ENCODE measurements around the gene BRCA2. TPM values are rescaled to one million over a fixed set of nuclear protein-coding genes. Genes with fewer than 3 reads are reported as not detected.

BRCA2 gene, protein sequence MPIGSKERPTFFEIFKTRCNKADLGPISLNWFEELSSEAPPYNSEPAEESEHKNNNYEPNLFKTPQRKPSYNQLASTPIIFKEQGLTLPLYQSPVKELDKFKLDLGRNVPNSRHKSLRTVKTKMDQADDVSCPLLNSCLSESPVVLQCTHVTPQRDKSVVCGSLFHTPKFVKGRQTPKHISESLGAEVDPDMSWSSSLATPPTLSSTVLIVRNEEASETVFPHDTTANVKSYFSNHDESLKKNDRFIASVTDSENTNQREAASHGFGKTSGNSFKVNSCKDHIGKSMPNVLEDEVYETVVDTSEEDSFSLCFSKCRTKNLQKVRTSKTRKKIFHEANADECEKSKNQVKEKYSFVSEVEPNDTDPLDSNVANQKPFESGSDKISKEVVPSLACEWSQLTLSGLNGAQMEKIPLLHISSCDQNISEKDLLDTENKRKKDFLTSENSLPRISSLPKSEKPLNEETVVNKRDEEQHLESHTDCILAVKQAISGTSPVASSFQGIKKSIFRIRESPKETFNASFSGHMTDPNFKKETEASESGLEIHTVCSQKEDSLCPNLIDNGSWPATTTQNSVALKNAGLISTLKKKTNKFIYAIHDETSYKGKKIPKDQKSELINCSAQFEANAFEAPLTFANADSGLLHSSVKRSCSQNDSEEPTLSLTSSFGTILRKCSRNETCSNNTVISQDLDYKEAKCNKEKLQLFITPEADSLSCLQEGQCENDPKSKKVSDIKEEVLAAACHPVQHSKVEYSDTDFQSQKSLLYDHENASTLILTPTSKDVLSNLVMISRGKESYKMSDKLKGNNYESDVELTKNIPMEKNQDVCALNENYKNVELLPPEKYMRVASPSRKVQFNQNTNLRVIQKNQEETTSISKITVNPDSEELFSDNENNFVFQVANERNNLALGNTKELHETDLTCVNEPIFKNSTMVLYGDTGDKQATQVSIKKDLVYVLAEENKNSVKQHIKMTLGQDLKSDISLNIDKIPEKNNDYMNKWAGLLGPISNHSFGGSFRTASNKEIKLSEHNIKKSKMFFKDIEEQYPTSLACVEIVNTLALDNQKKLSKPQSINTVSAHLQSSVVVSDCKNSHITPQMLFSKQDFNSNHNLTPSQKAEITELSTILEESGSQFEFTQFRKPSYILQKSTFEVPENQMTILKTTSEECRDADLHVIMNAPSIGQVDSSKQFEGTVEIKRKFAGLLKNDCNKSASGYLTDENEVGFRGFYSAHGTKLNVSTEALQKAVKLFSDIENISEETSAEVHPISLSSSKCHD (N-terminal part only)
- 0.87 TPM for total RNA-seq
- long read RNA-seq, result 0 reads

DNA sequence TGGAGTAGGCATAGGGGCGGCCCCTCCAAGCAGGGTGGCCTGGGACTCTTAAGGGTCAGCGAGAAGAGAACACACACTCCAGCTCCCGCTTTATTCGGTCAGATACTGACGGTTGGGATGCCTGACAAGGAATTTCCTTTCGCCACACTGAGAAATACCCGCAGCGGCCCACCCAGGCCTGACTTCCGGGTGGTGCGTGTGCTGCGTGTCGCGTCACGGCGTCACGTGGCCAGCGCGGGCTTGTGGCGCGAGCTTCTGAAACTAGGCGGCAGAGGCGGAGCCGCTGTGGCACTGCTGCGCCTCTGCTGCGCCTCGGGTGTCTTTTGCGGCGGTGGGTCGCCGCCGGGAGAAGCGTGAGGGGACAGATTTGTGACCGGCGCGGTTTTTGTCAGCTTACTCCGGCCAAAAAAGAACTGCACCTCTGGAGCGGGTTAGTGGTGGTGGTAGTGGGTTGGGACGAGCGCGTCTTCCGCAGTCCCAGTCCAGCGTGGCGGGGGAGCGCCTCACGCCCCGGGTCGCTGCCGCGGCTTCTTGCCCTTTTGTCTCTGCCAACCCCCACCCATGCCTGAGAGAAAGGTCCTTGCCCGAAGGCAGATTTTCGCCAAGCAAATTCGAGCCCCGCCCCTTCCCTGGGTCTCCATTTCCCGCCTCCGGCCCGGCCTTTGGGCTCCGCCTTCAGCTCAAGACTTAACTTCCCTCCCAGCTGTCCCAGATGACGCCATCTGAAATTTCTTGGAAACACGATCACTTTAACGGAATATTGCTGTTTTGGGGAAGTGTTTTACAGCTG is at the start of gene BRCA2, which contains the start of gene ZAR1L:
TSS of gene BRCA2 (plus strand) at position 271 of the 790 bp plus-strand sequence. CDS start 953 bp downstream, outside the sequence.
TSS of gene ZAR1L (minus strand) at position 126 of the 790 bp plus-strand sequence. CDS start 3,438 bp downstream, outside the sequence.
- peak; percentile 98 for DNase-seq (ENCODE audit: missing footprints)
- peak; percentile 97 for ATAC-seq
- intact Hi-C loops (cut with DNase I), result loop anchor here (5.0 to 10.0 kb wide), 2 partner anchors 222 to 491 kb away; partner anchors contain the start of gene N4BP2L2

DNA sequence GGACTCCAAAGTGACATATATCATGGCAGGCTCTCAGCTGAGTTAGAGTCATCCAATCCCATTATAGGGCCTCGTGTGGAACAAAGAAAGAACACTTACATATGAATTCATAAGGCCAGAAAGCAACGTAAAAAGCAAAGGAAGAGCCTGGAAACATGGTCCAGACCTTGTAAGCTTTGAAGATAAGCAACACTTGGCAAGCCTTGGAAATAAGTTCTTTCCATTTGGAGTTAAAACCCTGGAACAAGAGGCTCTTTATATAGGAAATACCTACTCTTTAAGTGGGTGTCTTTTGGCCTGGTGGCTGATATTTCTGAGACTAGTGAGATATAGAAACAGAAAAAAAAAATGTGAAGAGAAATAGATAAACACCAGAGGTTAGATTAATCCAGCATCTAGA is 49.6 kb upstream of the BRCA2 start:
- ATAC-seq (no peak), DNase-seq (ENCODE audit: missing footprints) (no peak)
- intact Hi-C loops (cut with DNase I), result no loop called here

DNA sequence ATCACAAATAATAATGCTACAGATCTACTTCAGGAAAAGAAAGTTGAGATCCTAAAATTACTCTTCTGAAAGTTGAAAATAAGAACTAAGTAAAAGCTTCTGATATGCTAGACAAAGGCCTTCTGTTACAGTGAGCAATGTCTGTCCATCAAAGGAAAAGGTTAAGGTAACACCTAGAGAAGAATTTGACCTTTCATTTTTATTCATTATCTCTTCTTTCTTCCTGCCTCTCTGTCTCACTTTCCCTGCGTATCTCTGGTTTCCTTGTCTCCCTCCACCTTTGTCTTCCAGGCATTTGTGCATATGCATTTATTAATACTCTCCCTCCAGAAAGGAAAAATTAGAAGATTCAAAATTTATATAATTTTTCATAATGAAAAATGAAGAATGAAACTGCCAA is 49.2 kb upstream of the BRCA2 start:
- DNase-seq (ENCODE audit: missing footprints), result no peak
- intact Hi-C loops (cut with DNase I), result no loop called here
- no peak for ATAC-seq

DNA sequence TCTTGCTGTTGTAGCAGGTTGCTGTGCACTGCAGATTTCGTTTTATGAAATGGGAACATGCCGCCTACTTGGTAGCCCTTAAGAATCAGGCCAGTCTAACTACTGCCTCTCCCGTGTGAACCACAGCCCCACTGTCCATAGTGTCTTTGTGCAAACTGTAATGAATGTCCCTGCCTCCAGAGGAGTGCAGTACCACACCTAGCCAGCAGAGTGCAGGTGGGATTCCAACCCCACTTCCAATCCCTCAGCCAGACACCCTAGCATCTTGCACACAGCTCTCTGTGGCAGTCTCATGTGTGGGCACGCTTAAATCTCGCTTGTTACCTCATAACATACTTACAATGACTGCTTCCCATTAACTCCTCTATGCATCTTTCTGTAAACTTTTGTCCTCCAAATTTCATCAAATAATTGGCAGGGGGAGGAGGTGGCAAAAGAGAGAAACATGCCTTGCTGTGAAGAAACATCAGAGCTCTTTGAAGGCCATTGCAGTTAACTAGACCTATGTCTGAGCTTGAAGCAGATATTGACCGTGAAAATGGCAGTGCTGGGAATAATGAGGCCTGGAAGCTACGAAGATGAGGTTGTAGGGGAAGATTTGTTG is 47.4 kb upstream of the BRCA2 start:
- DNase-seq (ENCODE audit: missing footprints) (no peak), ATAC-seq (peak; percentile 21)
- intact Hi-C loops (cut with DNase I), result no loop called here

DNA sequence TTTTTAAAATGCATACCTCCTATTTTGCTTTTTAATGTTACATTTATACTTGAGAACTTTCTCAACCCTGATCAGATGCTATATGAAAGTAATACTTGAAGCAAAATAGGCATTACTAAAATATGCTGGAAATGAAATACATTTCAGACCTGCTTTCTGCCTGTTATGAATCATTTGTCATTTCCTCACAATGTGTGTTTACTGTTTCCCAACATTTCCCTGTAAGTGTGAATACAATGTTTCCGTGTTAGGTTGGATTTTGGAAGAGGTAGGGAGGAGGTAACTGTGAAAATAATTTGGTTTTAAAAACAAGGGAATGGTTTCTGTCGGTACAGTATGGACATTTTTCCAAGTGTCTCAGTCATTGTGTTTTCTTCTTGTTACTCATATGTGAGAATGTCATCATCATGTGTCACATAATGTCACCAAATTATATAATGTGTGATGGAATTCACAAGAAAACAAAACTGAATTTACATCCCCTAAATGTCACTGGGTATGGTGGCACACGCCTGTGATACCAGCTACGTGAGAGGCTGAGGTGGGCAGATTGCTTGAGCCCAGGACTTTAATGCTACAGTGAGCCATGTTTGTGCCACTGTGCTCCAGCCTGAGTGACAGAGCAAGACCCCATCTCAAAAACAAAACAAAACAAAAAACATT is 43.2 kb upstream of the BRCA2 start:
- DNase-seq (ENCODE audit: missing footprints) (no peak), ATAC-seq (no peak)
- intact Hi-C loops (cut with DNase I), result no loop called here

DNA sequence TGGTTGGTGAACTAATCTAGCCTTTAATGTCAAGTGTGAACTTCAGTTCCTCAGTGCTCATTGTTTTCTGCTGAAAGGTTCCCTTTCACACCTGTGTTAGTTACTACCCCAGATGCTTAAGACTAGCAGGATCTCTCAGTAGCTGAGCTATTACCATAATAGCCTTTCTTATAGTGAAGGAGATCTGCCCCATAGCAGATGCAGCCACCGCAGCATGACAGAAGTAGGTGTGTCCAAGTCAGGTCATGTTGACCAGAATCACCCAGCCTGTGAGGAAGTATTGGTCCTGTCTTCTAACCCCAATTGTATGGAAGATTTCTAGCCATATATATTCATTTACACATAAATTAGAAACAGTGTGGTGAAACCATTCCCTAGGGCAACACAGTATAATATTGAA is 37.5 kb upstream of the BRCA2 start:
- DNase-seq (ENCODE audit: missing footprints), result no peak
- intact Hi-C loops (cut with DNase I), result no loop called here
- no peak for ATAC-seq

DNA sequence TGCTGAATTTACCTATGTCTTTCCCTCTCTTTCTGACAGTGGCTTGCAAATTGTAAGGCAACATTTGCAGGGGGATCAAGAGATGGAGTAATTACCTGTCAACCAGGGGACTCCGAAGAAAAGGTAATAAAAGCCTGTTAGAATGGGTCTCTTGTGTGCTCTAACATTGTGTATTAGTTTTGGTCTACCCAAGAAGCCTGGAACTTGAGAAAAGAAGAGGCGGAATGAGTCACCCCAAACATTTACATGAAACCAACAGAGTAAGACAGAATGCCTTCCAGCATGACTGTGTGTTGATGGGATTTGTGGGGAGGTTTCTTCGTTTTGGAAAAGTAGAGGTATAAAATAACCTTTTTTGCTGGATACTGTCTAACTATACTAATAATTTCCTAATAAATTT is 36.9 kb upstream of the BRCA2 start:
- ATAC-seq (no peak), DNase-seq (ENCODE audit: missing footprints) (no peak)
- intact Hi-C loops (cut with DNase I), result no loop called here

DNA sequence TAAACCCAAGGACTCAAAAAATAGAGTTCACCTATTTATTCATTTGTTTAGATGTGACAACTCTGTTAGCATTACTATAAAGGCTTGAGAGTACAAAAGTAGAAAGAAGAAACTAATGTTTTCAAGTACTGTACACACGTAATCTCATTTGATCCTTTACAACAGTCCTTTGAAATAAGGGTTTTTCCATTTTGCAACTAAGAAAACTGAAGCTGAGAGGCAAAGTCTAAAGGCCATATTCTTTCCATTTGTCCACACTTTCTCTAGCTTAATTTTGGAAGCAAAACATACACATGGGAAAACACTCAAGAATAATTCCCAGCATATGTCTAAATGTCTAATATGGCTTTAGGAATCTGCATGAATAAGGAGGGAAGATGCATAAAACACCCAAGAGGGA is 34.2 kb upstream of the BRCA2 start:
- DNase-seq (ENCODE audit: missing footprints), result no peak
- no peak for ATAC-seq
- intact Hi-C loops (cut with DNase I), result no loop called here

DNA sequence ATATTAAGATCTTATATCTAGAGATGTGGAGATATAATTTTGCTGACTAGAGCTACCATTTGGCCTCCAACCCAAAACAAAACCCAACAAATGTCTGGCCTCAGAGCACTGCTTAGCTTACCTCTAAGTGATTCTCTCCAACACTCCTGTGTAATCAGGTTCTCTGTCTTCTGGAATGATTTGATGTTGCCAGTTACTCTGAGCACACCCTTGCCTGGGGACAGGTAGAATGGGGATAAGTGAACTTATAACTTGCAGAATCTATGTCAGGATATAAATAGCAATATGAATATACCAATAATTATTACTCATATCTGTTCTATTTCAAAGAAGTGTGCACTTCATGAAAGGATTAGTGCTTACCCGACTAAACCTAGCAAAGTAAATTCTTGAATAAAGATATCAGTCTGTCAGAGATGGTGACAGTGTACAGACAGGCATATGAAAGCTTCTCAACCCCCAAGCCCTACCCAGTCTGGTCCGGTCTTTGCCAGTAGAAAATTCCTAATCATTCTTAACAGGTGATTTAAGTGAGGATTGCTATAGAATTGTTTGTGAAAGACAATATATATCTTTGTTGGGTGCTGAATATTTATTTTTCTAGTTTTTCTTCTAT is 33.1 kb upstream of the BRCA2 start:
- ATAC-seq, result peak; percentile 68
- no peak for DNase-seq (ENCODE audit: missing footprints)
- intact Hi-C loops (cut with DNase I), result no loop called here

DNA sequence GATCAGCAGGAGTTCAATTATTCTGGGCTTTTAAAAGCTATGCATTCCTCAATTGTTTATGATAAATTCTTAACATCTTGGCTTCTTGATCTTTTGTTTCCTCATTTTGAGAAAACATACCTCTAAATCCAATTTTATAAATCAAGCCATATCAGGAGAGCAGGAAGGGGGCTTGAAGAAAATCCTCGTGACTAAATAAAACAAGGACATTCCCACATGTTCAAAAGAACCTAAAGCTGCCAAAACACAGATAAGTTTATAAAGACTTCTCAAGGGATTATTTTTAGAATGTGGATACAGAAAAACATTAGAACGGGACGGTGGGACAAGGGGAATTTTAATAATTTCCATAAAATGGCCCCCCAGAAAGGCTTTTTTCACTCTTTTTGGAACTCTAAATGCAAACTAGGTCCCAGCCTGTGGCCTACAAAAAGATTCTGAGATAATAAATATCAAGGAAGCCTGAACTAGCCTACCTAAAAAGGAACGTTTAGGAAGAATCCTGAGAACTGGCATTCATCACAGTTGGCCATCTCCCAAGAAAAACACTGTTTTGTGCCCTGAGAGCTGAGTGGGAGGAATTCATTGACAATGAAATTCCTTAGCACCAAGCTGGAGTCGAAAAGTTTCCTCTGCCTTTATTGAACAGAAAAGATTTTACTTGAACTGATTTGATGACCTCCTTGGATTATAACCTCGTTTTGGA is 30.2 kb upstream of the BRCA2 start:
- ATAC-seq (no peak), DNase-seq (ENCODE audit: missing footprints) (no peak)
- intact Hi-C loops (cut with DNase I), result no loop called here

DNA sequence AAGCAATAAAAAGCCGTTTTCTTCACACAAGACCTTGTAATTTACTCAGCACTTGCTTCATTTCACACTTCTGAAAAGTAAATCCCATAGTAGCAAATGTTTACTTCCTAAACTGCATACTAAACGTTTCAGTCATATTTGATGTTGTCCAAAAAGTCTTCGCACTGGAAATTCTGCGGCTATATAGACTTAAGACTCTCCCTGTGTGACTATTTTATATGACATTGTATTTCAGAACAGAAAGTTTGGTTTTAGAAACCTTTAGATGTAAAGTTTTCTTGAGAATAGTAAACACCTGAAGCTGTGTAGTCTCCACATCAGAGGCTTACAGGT is 29.7 kb upstream of the BRCA2 start:
- intact Hi-C loops (cut with DNase I), result no loop called here
- DNase-seq (ENCODE audit: missing footprints) (no peak), ATAC-seq (no peak)

DNA sequence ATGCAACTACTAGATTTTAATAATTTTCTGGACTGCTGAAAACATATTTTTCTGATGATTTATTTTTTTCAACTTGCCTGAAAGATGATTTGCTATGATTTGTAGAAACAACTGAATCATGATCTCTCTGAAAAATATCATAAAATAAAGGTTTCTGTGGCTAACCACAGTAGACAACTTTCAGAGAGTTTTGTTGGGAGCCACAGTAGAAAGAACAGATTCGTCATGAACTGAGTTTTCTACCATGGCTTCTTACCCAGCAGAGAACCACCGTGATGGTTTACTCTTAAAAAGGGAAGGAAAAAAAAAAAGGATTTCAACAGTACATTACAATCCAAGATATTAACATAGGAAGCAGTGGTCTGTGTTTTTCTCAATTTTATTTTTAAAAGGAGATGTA is 18.1 kb upstream of the BRCA2 start:
- no peak for DNase-seq (ENCODE audit: missing footprints)
- intact Hi-C loops (cut with DNase I), result no loop called here

DNA sequence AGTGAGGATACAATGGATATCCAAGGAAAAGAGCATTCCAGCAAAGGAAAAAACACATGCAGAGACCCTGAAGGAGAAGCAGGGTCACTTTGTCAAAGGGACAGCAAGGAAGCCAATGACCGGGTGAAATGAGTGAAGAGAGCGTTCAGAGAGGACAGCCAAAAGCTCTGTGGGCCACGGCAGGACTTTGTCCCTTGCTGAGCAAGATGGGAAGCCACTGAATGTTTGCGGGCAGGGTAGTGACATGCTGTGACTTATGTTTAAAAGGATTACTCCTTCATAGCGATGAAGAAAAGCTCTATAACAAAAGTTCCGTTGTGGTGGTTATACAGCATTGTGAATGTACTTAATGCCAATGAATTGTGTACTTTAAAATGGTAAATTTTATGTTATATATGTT is 16.6 kb upstream of the BRCA2 start:
- ATAC-seq, result no peak
- no peak for DNase-seq (ENCODE audit: missing footprints)
- intact Hi-C loops (cut with DNase I), result no loop called here

More for the DNA sequence above, 18.1 kb upstream of the BRCA2 start:
- no peak for ATAC-seq

DNA sequence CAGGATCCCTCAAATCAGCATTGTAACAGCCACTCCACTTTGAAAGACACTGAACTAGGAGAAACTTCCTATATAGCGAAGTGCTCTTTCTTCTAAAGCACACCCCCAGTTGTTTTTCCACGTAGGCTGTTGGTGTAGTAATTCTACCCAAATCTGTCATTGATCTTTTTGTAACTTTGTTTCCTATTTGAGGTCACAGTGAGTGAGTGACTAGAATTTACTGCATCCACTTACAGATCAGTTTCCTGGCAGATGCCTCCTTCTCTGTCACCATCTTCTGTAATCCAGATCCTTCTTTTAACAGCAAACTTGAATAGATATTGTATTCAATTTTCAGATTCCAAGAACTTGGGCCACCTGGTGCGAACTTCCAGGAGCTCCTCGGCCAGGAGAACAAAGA is 15.4 kb upstream of the BRCA2 start:
- intact Hi-C loops (cut with DNase I), result no loop called here
- DNase-seq (ENCODE audit: missing footprints) (no peak), ATAC-seq (no peak)

DNA sequence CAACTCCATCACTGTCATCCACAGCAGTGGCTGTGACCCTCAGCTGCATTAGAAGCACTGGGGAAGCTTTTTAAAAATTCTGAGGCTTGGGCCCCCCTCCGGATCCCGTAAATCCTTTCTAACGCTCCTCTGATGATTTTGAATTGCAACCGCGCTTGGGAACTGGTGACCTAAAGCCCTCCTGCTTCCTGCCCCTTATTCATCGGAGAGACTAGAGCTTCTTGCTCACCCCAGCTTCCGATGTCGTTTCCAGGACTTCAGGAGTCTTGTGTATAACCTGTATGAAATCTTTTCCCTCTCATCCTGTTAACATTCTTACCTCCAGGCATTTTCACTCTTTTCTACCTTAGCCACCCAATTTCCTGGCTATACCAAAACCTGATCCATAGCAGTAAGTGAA is 14.9 kb upstream of the BRCA2 start:
- intact Hi-C loops (cut with DNase I), result no loop called here
- DNase-seq (ENCODE audit: missing footprints), result no peak

DNA sequence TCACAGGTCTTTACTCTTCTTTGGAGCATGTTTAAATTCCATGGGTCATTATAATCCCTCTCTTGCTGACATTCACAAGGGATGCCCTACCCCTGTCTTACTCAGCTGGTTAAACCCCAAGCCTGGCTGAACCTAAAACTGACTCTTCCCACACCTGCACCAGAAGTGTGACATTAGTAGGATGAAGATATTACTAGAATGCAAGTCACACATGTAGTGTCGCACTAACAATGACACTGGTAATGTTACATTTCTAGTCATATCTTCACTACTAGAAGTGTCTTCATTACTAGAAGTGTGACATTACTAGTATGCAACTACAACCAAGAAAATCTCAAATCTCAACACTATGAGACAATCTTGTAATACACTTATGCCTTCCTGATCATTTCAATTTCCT is 14.4 kb upstream of the BRCA2 start:
- DNase-seq (ENCODE audit: missing footprints) (no peak), ATAC-seq (no peak)
- intact Hi-C loops (cut with DNase I), result no loop called here

More for the DNA sequence above, 14.9 kb upstream of the BRCA2 start:
- no peak for ATAC-seq

Measured in Right ventricle myocardium inferior (tissue), 1 donor.